Measurements from ENCODE around the gene APOB. TPM values are rescaled to one million over a fixed set of nuclear protein-coding genes. Genes with fewer than 3 reads are reported as not detected.

APOB gene
- total and polyA plus RNA-seq, 2 of the 13 experiments (the other 11 are each of a cell fraction or from before 2014, with no cell fraction given): 1,569 to 2,515 TPM

- TF ChIP-seq ZNF724P (CRISPR knock-in tag; IDR thresholded peaks at IDR 0.05; ENCODE audit: borderline replicate concordance): no peak; the same call in 1 of the 2 replicates
- TF ChIP-seq ZNF446 (CRISPR knock-in tag; IDR thresholded peaks at IDR 0.05): no peak
- TF ChIP-seq ZHX2 (IDR thresholded peaks at IDR 0.05; ENCODE audit: low read depth): no peak
- TF ChIP-seq ZHX2 (CRISPR knock-in tag; IDR thresholded peaks at IDR 0.05; ENCODE audit: borderline replicate concordance): no peak
- TF ChIP-seq ZNF737 (CRISPR knock-in tag; IDR thresholded peaks at IDR 0.05; ENCODE audit: borderline replicate concordance): no peak
- no peak for TF ChIP-seq ZXDC (CRISPR knock-in tag; IDR thresholded peaks at IDR 0.05)
- TF ChIP-seq ZNF670 (CRISPR knock-in tag; IDR thresholded peaks at IDR 0.05; ENCODE audit: borderline replicate concordance): peak; percentile 57; the same call in 1 of the 2 replicates
- TF ChIP-seq, protein P1, sequence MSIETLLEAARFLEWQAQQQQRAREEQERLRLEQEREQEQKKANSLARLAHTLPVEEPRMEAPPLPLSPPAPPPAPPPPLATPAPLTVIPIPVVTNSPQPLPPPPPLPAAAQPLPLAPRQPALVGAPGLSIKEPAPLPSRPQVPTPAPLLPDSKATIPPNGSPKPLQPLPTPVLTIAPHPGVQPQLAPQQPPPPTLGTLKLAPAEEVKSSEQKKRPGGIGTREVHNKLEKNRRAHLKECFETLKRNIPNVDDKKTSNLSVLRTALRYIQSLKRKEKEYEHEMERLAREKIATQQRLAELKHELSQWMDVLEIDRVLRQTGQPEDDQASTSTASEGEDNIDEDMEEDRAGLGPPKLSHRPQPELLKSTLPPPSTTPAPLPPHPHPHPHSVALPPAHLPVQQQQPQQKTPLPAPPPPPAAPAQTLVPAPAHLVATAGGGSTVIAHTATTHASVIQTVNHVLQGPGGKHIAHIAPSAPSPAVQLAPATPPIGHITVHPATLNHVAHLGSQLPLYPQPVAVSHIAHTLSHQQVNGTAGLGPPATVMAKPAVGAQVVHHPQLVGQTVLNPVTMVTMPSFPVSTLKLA (IDR thresholded peaks at IDR 0.05): no peak
- no peak for TF ChIP-seq U2AF1 (optimal IDR thresholded peaks at IDR 0.05; ENCODE audit: low read depth, low read length)
- no peak; the same call in 1 of the 2 replicates for TF ChIP-seq MXD4 (CRISPR knock-in tag; IDR thresholded peaks at IDR 0.05)
- TF ChIP-seq TBX2 (CRISPR knock-in tag; IDR thresholded peaks at IDR 0.05; ENCODE audit: borderline replicate concordance): no peak
- no peak for TF ChIP-seq ZNF33B (CRISPR knock-in tag; IDR thresholded peaks at IDR 0.05)
- TF ChIP-seq ZNF3 (CRISPR knock-in tag; IDR thresholded peaks at IDR 0.05): 0 out of 2 replicates have a peak, but pooled peaks have one; percentile 12
- no peak for TF ChIP-seq PLRG1 (conservative IDR thresholded peaks at IDR 0.05)
- TF ChIP-seq ONECUT2 (CRISPR knock-in tag; IDR thresholded peaks at IDR 0.05): no peak
- TF ChIP-seq POLR2AphosphoS5 (IDR thresholded peaks at IDR 0.05; ENCODE audit: low read depth, low read length): peak; percentile 49
- no peak for TF ChIP-seq ZMYM4 (CRISPR knock-in tag; IDR thresholded peaks at IDR 0.05)
- no peak for TF ChIP-seq KDM5B (CRISPR knock-in tag; IDR thresholded peaks at IDR 0.05; ENCODE audit: borderline replicate concordance)
- no peak for TF ChIP-seq ZMAT3 (CRISPR knock-in tag; conservative IDR thresholded peaks at IDR 0.05)
- no peak for TF ChIP-seq SMAD9 (CRISPR knock-in tag; IDR thresholded peaks at IDR 0.05)
- TF ChIP-seq ZNF777 (CRISPR knock-in tag; IDR thresholded peaks at IDR 0.05): no peak
Measured at GRCh38 chr2:21007129-21008013, 36.5 kb downstream of the APOB start (continued).

Measured in HepG2 (cell line).